Measurements from ENCODE around the gene SENP8. TPM values are rescaled to one million over a fixed set of nuclear protein-coding genes. Genes with fewer than 3 reads are reported as not detected.

SENP8 gene
- total and polyA plus RNA-seq, 2 of the 4 experiments (the other 2 are of a cell fraction), result 1.6 to 2.9 TPM

GRCh38 chr15:72183781-72184164 lies 65.6 kb downstream of the SENP8 start:
- Histone ChIP-seq H2AFZ (replicated peaks; ENCODE audit: low read length, poor library complexity) (peak overlapping the region; percentile 90), H3K4me3 (ENCODE audit: insufficient read depth, low read depth, low read length) (no peak overlapping the region)

More at GRCh38 chr15:72183781-72184164, 65.6 kb downstream of the SENP8 start:
- in situ Hi-C loops (cut with MboI; ENCODE audit: low sequenced_read_pairs) (no loop called here), intact Hi-C loops (cut with micrococcal nuclease) (no loop called here), dilution Hi-C loops (cut with HindIII; ENCODE audit: low sequenced_read_pairs, unreplicated experiment) (no loop called here)
- BruUV-seq (replicated peaks), result no TSS peak
- no peaks in the 10 kb centered on the region for H3K79me1 ChIP-seq (ENCODE audit: low read depth in 1 of 2, low read length in 2 of 2)
- H3K18ac ChIP-seq (ENCODE audit: low read depth, low read length), result no peak overlapping the region
- no peaks in the 10 kb centered on the region for H3K9me1 ChIP-seq (ENCODE audit: insufficient read depth, low read length)
- H3K36me3 ChIP-seq (ENCODE audit: control insufficient read depth, insufficient read depth, low read length), result no peaks in the 10 kb centered on the region
- no peak overlapping the region for H3K56ac ChIP-seq (ENCODE audit: extremely low read depth, insufficient read depth, low read length)
- no peak overlapping the region for H4K5ac ChIP-seq (ENCODE audit: low read depth, low read length)
- H4K8ac ChIP-seq (ENCODE audit: low read depth in 2 of 2, low read length in 2 of 2), result no peak overlapping the region
- H2AK5ac ChIP-seq (ENCODE audit: low read depth, low read length), result peak overlapping the region; percentile 59; the same call in 1 of the 2 replicates
- ChIA-PET POLR2A (ENCODE audit: unreplicated experiment) (no interaction called here), CTCF (interaction anchor here (0.6 kb wide), 1 partner anchor 113 kb away, joined by 3 read pairs; no protein-coding TSS in a partner anchor)
- H3K4me2 ChIP-seq (ENCODE audit: low read depth, low read length), result peak overlapping the region; percentile 45; the same call in 1 of the 2 replicates
- no peaks in the 10 kb centered on the region for H3K9me3 ChIP-seq (ENCODE audit: control insufficient read depth, insufficient read depth, low read length)
- no peak overlapping the region for H3K9ac ChIP-seq (ENCODE audit: low read depth, low read length)
- ATAC-seq (ENCODE audit: low read depth) (no peak), DNase-seq (no peak)
- H4K91ac ChIP-seq (ENCODE audit: insufficient read depth, low read depth, low read length), result no peak overlapping the region
- 100% methylated on average over 2 of the region's 12 CpGs; no CpG with 5 or more reads in 1 of the 2 experiments for WGBS, 2 experiments (ENCODE audit: extremely low coverage in 2 of 2, insufficient read length in 1 of 2)
- H2BK5ac ChIP-seq (ENCODE audit: low read depth, low read length, poor library complexity, severe bottlenecking), result no peak overlapping the region
- TF ChIP-seq RFX5 (IDR thresholded peaks at IDR 0.05; ENCODE audit: low read depth, low read length) (no peak), POLR2A (IDR thresholded peaks at IDR 0.05; ENCODE audit: low read depth, low read length) (no peak), MAZ (IDR thresholded peaks at IDR 0.05; ENCODE audit: borderline replicate concordance, low read depth, low read length) (no peak), SMC3 (IDR thresholded peaks at IDR 0.05; ENCODE audit: low read depth, low read length) (no peak), BHLHE40 (IDR thresholded peaks at IDR 0.05; ENCODE audit: low read depth, low read length) (no peak)
- peaks cover 30% of the 10 kb centered on the region for H3K27me3 ChIP-seq (ENCODE audit: control insufficient read depth, insufficient read depth, low read length)
- no peaks in the 10 kb centered on the region; the same call in 1 of the 2 replicates for H4K20me1 ChIP-seq (ENCODE audit: insufficient read depth, low read length)
- no peak overlapping the region for H3K27ac ChIP-seq (ENCODE audit: insufficient read depth, low read length)
- peak overlapping the region; percentile 85 for H3K23ac ChIP-seq (ENCODE audit: low read depth, low read length)
- no peak overlapping the region for H3K4ac ChIP-seq (ENCODE audit: low read depth, low read length)
- H2BK120ac ChIP-seq (ENCODE audit: low read depth, low read length), result no peak overlapping the region
- H2BK15ac ChIP-seq (ENCODE audit: low read depth, low read length), result no peak overlapping the region
- no peak overlapping the region for H2BK20ac ChIP-seq (ENCODE audit: low read depth, low read length)
- H3K4me1 ChIP-seq (ENCODE audit: control insufficient read depth, insufficient read depth, low read length), result peaks cover 3% of the 10 kb centered on the region; the same call in 1 of the 2 replicates
- peak overlapping the region; percentile 78 for H2AK9ac ChIP-seq (replicated peaks; ENCODE audit: low read depth, low read length, poor library complexity)
- H3K14ac ChIP-seq (replicated peaks; ENCODE audit: low read depth, low read length), result no peak overlapping the region

All from IMR-90 (cell line).